ENCODE data around the gene ANXA9. TPM values are rescaled to one million over a fixed set of nuclear protein-coding genes. Genes with fewer than 3 reads are reported as not detected.

The ANXA9 gene
- total and polyA plus RNA-seq, 2 experiments from 2014 or later: 1.4 to 2.2 TPM

DNA sequence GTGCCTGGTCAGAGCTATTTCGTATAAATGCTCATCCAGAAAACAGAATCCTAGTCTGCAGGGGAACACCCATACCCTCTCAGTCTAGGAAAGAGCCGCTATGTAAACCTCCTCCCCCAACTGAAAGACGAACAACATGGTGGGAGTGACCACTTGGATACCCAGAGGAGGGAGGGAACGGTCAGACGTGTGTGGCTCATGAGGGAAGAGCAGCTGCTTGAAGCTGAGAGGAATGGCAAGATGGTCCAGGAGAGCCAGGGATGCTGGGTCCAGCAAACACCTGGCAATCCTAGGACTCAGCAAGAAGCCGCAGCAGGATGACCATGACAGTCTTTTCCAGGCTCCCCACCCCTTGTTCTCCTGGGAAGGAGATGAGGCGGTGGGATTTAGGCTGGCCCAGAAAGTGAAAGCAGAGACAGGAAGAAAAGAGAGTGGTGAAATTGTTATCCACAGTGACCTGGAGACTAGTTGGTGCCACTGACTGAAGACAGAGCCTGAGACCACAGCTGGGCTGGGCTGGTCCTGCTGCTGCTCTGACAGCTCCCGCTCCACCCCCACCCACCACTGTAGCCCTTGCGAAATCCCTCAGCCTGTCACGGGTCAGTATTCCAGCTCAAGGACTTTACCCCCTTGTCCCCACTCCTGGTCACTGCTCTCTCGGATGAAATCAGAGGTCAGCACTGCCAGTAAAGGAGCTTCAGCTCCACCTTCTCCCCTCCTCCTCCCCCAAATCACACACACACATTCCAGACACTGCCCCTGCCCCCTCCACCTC is 11.1 kb upstream of the ANXA9 start:
- H3K4me1 ChIP-seq (ENCODE audit: insufficient read depth): peaks cover 39% of the 10 kb centered on the region
- H3K4me2 ChIP-seq: peak overlapping the region; percentile 96
- Mint-ChIP-seq H3K9me3 (no peaks in the 10 kb centered on the region), H3K27me3 (ENCODE audit: insufficient read depth, low read depth, poor library complexity) (peaks cover 24% of the 10 kb centered on the region), H3K27ac (0 out of 2 replicates have a peak overlapping the region, but pooled peaks have one; percentile 66), H3K36me3 (ENCODE audit: low read depth) (peaks cover 45% of the 10 kb centered on the region), H3K4me3 (peak overlapping the region; percentile 82), H3K4me1 (peaks cover 48% of the 10 kb centered on the region)
- ATAC-seq (peak; percentile 4), DNase-seq (ENCODE audit: low spot score) (peak; percentile 19)
- peak overlapping the region; percentile 88; the same call in 1 of the 2 replicates for H3K27ac ChIP-seq (ENCODE audit: low read depth)
- peaks cover 13% of the 10 kb centered on the region for H3F3A ChIP-seq (replicated peaks; ENCODE audit: low read depth)
- peak overlapping the region; percentile 88 for H3K4me3 ChIP-seq
- peaks cover 26% of the 10 kb centered on the region for H3K36me3 ChIP-seq (ENCODE audit: insufficient read depth)
- H2AFZ ChIP-seq: no peak overlapping the region
- 0 out of 2 replicates have a peak, but pooled peaks cover 1% of the 10 kb centered on the region for H3K27me3 ChIP-seq (ENCODE audit: insufficient read depth)
- peaks cover 24% of the 10 kb centered on the region for H4K20me1 ChIP-seq (replicated peaks; ENCODE audit: insufficient read depth)
- TF ChIP-seq EZH2 (IDR thresholded peaks at IDR 0.05; ENCODE audit: low read depth, unreplicated experiment): no peak
- no peak for TF ChIP-seq JUNB (IDR thresholded peaks at IDR 0.05; ENCODE audit: unreplicated experiment)
- no peak for TF ChIP-seq NANOG (IDR thresholded peaks at IDR 0.05; ENCODE audit: borderline replicate concordance)
- TF ChIP-seq, protein P1, sequence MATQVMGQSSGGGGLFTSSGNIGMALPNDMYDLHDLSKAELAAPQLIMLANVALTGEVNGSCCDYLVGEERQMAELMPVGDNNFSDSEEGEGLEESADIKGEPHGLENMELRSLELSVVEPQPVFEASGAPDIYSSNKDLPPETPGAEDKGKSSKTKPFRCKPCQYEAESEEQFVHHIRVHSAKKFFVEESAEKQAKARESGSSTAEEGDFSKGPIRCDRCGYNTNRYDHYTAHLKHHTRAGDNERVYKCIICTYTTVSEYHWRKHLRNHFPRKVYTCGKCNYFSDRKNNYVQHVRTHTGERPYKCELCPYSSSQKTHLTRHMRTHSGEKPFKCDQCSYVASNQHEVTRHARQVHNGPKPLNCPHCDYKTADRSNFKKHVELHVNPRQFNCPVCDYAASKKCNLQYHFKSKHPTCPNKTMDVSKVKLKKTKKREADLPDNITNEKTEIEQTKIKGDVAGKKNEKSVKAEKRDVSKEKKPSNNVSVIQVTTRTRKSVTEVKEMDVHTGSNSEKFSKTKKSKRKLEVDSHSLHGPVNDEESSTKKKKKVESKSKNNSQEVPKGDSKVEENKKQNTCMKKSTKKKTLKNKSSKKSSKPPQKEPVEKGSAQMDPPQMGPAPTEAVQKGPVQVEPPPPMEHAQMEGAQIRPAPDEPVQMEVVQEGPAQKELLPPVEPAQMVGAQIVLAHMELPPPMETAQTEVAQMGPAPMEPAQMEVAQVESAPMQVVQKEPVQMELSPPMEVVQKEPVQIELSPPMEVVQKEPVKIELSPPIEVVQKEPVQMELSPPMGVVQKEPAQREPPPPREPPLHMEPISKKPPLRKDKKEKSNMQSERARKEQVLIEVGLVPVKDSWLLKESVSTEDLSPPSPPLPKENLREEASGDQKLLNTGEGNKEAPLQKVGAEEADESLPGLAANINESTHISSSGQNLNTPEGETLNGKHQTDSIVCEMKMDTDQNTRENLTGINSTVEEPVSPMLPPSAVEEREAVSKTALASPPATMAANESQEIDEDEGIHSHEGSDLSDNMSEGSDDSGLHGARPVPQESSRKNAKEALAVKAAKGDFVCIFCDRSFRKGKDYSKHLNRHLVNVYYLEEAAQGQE (IDR thresholded peaks at IDR 0.05; ENCODE audit: unreplicated experiment): no peak
- no peak for TF ChIP-seq CREB1 (CRISPR knock-in tag; IDR thresholded peaks at IDR 0.05; ENCODE audit: low read depth)
- no peak for TF ChIP-seq EZH2phosphoT487 (IDR thresholded peaks at IDR 0.05; ENCODE audit: unreplicated experiment)
- no peak for TF ChIP-seq ZNF114 (CRISPR knock-in tag; IDR thresholded peaks at IDR 0.05)
- no peak for TF ChIP-seq ETS1 (IDR thresholded peaks at IDR 0.05)
- TF ChIP-seq ZNF331 (CRISPR knock-in tag; IDR thresholded peaks at IDR 0.05; ENCODE audit: low read depth): no peak
- TF ChIP-seq ZNF462 (CRISPR knock-in tag; IDR thresholded peaks at IDR 0.05): no peak
- no peak for TF ChIP-seq STAT1 (IDR thresholded peaks at IDR 0.05; ENCODE audit: unreplicated experiment)
- peaks cover 67% of the 10 kb centered on the region for H3K79me2 ChIP-seq (replicated peaks; ENCODE audit: insufficient read depth)
- H3K9me2 ChIP-seq (ENCODE audit: insufficient read depth): no peaks in the 10 kb centered on the region
